Mucosa of rectum (tissue), 2 donors: ENCODE data around the gene CAP1.
A peak's percentile ranks its signal among the peaks of the same experiment; 100 is the strongest.

ENCODE experiments used
- H3K27ac ChIP-seq, 2 donors: one replicate each; pipeline ENCODE4 v1.7.0; 2013; ENCODE audit warnings: inconsistent platforms in 2 of 2, low read depth in 2 of 2, low read length in 2 of 2
- H3K27me3 ChIP-seq, 2 donors: one replicate each; pipeline ENCODE4 v1.7.0; 2013; ENCODE audit warnings: low read length in 2 of 2; ENCODE audit not compliant: control insufficient read depth in 2 of 2, insufficient read depth in 2 of 2
- H3K36me3 ChIP-seq, 2 donors: one replicate each; pipeline ENCODE4 v1.7.0; 2013; ENCODE audit warnings: low read length in 2 of 2; ENCODE audit not compliant: control insufficient read depth in 2 of 2, insufficient read depth in 2 of 2
- H3K4me1 ChIP-seq, 2 donors: one replicate each; pipeline ENCODE4 v1.7.0; 2013; ENCODE audit warnings: low read length in 2 of 2, mild to moderate bottlenecking in 1 of 2; ENCODE audit not compliant: control insufficient read depth in 2 of 2, insufficient read depth in 2 of 2
- H3K4me3 ChIP-seq, 2 donors: one replicate each; pipeline ENCODE4 v1.7.0; 2013; ENCODE audit warnings: low read length in 2 of 2
- H3K9ac ChIP-seq, 2 donors: one replicate each; pipeline ENCODE4 v1.7.0; 2013; ENCODE audit warnings: low read length in 2 of 2, low read depth in 1 of 2, mild to moderate bottlenecking in 1 of 2
- H3K9me3 ChIP-seq, 2 donors: one replicate each; pipeline ENCODE4 v1.7.0; 2013; ENCODE audit warnings: low read length in 2 of 2; ENCODE audit not compliant: control insufficient read depth in 2 of 2
- donor health status: healthy.
- donor health status: Normal muscosa, but diverticular disease.

The CAP1 gene

GRCh38 chr1:40044110-40044509 lies 3.6 kb downstream of the CAP1 start:
- H3K27ac ChIP-seq = no peak overlapping the region
- H3K27me3 ChIP-seq = no peaks in the 10 kb centered on the region
- H3K36me3 ChIP-seq = peaks cover 4 to 11% of the 10 kb centered on the region in 2 donors
- H3K4me1 ChIP-seq = peaks cover 22 to 30% of the 10 kb centered on the region in 2 donors
- no peak overlapping the region for H3K9ac ChIP-seq
- peak overlapping the region in 1 of 2 donors; percentile 50 for H3K4me3 ChIP-seq
- no peaks in the 10 kb centered on the region for H3K9me3 ChIP-seq

- H3K27me3 ChIP-seq = no peaks in the 10 kb centered on the region
- no peak overlapping the region for H3K9ac ChIP-seq
- no peaks in the 10 kb centered on the region for H3K9me3 ChIP-seq
- peaks cover 11 to 13% of the 10 kb centered on the region in 2 donors for H3K36me3 ChIP-seq
- H3K4me1 ChIP-seq = peaks cover 23 to 25% of the 10 kb centered on the region in 2 donors
- no peak overlapping the region for H3K4me3 ChIP-seq
- no peak overlapping the region for H3K27ac ChIP-seq
These were observed 4.7 kb downstream of the CAP1 start for GRCh38 chr1:40045182-40045581.

GRCh38 chr1:40045766-40046165 lies 5.2 kb downstream of the CAP1 start:
- Histone ChIP-seq H3K9me3 (no peaks in the 10 kb centered on the region), H3K4me1 (peaks cover 23 to 25% of the 10 kb centered on the region in 2 donors), H3K27me3 (no peaks in the 10 kb centered on the region), H3K9ac (no peak overlapping the region), H3K27ac (no peak overlapping the region), H3K36me3 (peaks cover 13% of the 10 kb centered on the region in 2 donors), H3K4me3 (no peak overlapping the region)

DNA sequence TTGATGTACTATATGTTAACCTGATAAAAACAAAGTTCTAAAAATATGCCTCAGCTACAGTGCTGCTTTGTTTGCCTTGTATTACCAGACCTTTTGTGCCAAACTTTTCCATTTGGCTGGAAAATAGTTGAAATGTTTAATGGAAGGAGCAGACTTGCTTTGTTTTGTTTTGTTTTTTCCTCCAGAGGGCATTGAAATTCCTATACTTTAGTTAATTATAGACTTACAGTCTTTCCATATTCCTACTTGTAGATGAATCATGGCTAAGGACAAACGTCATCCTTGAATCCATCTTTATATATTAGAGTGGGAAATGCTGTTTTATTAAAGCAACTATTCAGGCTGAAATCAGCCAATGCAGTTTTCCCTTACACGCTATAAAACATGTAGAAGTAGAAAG lies 6.7 kb downstream of the CAP1 start:
- no peaks in the 10 kb centered on the region for H3K27me3 ChIP-seq
- no peak overlapping the region for H3K4me3 ChIP-seq
- H3K27ac ChIP-seq = no peak overlapping the region
- H3K4me1 ChIP-seq = peaks cover 13 to 14% of the 10 kb centered on the region in 2 donors
- H3K9ac ChIP-seq = no peak overlapping the region
- no peaks in the 10 kb centered on the region for H3K9me3 ChIP-seq
- peaks cover 13 to 14% of the 10 kb centered on the region in 2 donors for H3K36me3 ChIP-seq

- Histone ChIP-seq H3K27me3 (no peaks in the 10 kb centered on the region), H3K36me3 (peaks cover 11 to 13% of the 10 kb centered on the region in 2 donors), H3K4me1 (peaks cover 8 to 9% of the 10 kb centered on the region in 2 donors), H3K9me3 (no peaks in the 10 kb centered on the region), H3K4me3 (no peak overlapping the region), H3K27ac (no peak overlapping the region), H3K9ac (no peak overlapping the region)
These were observed 7.2 kb downstream of the CAP1 start for GRCh38 chr1:40047769-40048168.

- Histone ChIP-seq H3K9ac (no peak overlapping the region), H3K27ac (peak overlapping the region; percentile 11 to 26), H3K9me3 (no peaks in the 10 kb centered on the region), H3K4me1 (peaks cover 4 to 6% of the 10 kb centered on the region in 2 donors), H3K36me3 (peaks cover 11 to 14% of the 10 kb centered on the region in 2 donors), H3K4me3 (peak overlapping the region in 1 of 2 donors; percentile 5), H3K27me3 (no peaks in the 10 kb centered on the region)
These were observed 9.2 kb downstream of the CAP1 start for GRCh38 chr1:40049725-40050124.

- Histone ChIP-seq H3K9me3 (no peaks in the 10 kb centered on the region), H3K4me1 (peaks cover 3 to 8% of the 10 kb centered on the region in 2 donors), H3K4me3 (no peak overlapping the region), H3K9ac (no peak overlapping the region), H3K27me3 (no peaks in the 10 kb centered on the region), H3K27ac (no peak overlapping the region), H3K36me3 (peaks cover 6 to 15% of the 10 kb centered on the region in 2 donors)
These were observed 10.3 kb downstream of the CAP1 start for GRCh38 chr1:40050863-40051262.

GRCh38 chr1:40053138-40053887 lies 12.8 kb downstream of the CAP1 start:
- H3K9me3 ChIP-seq = no peaks in the 10 kb centered on the region
- H3K4me3 ChIP-seq = no peak overlapping the region
- peaks cover 15 to 21% of the 10 kb centered on the region in 2 donors for H3K4me1 ChIP-seq
- H3K27me3 ChIP-seq = no peaks in the 10 kb centered on the region
- no peak overlapping the region for H3K27ac ChIP-seq
- H3K36me3 ChIP-seq = peaks cover 11 to 24% of the 10 kb centered on the region in 2 donors
- H3K9ac ChIP-seq = no peak overlapping the region

GRCh38 chr1:40056519-40057309 lies 16.2 kb downstream of the CAP1 start:
- peaks cover 36 to 37% of the 10 kb centered on the region in 2 donors for H3K4me1 ChIP-seq

More at GRCh38 chr1:40056519-40057309, 16.2 kb downstream of the CAP1 start:
- peak overlapping the region in 1 of 2 donors; percentile 5 for H3K27ac ChIP-seq
- no peak overlapping the region for H3K4me3 ChIP-seq
- H3K9ac ChIP-seq = no peak overlapping the region
- no peaks in the 10 kb centered on the region for H3K27me3 ChIP-seq
- H3K9me3 ChIP-seq = no peaks in the 10 kb centered on the region
- peaks cover 25 to 33% of the 10 kb centered on the region in 2 donors for H3K36me3 ChIP-seq
